Measurements from ENCODE around the gene COL15A1.

Gene COL15A1

GRCh38 chr9:99015448-99015847, 71.7 kb downstream of the COL15A1 start:
- no peak for DNase-seq (ENCODE audit: low read depth in 2 of 2)

GRCh38 chr9:99015890-99016289, 72.2 kb downstream of the COL15A1 start:
- no peak for DNase-seq (ENCODE audit: low read depth in 2 of 2)

GRCh38 chr9:99016681-99017387, 73.1 kb downstream of the COL15A1 start:
- DNase-seq (ENCODE audit: low read depth in 2 of 2) = no peak

GRCh38 chr9:99018653-99019052, 74.9 kb downstream of the COL15A1 start:
- no peak for DNase-seq (ENCODE audit: low read depth in 2 of 2)

- no peak for DNase-seq (ENCODE audit: low read depth in 2 of 2)
Observed at GRCh38 chr9:99019510-99020331, 76.0 kb downstream of the COL15A1 start.

GRCh38 chr9:99020786-99021436, 77.2 kb downstream of the COL15A1 start:
- no peak for DNase-seq (ENCODE audit: low read depth in 2 of 2)

GRCh38 chr9:99021512-99021911, 77.8 kb downstream of the COL15A1 start:
- DNase-seq (ENCODE audit: low read depth in 2 of 2) = no peak

- no peak for DNase-seq (ENCODE audit: low read depth in 2 of 2)
Observed at GRCh38 chr9:99023231-99023630, 79.5 kb downstream of the COL15A1 start.

- DNase-seq (ENCODE audit: low read depth in 2 of 2) = no peak
Observed at GRCh38 chr9:99023831-99024230, 80.1 kb downstream of the COL15A1 start.

GRCh38 chr9:99024959-99025358, 81.3 kb downstream of the COL15A1 start:
- DNase-seq (ENCODE audit: low read depth in 2 of 2) = no peak

GRCh38 chr9:99025616-99026270, 82.0 kb downstream of the COL15A1 start:
- no peak for DNase-seq (ENCODE audit: low read depth in 2 of 2)

GRCh38 chr9:99026271-99026955, 82.7 kb downstream of the COL15A1 start:
- DNase-seq (ENCODE audit: low read depth in 2 of 2) = no peak

GRCh38 chr9:99026956-99027298, 83.2 kb downstream of the COL15A1 start:
- DNase-seq (ENCODE audit: low read depth in 2 of 2) = no peak

GRCh38 chr9:99027443-99027842, 83.7 kb downstream of the COL15A1 start:
- no peak for DNase-seq (ENCODE audit: low read depth in 2 of 2)

- DNase-seq (ENCODE audit: low read depth in 2 of 2) = no peak
Observed at GRCh38 chr9:99029083-99029645, 85.5 kb downstream of the COL15A1 start.

- DNase-seq (ENCODE audit: low read depth in 2 of 2) = no peak
Observed at GRCh38 chr9:99030092-99030511, 86.4 kb downstream of the COL15A1 start.

- DNase-seq (ENCODE audit: low read depth in 2 of 2) = no peak
Observed at GRCh38 chr9:99030610-99031109, 87.0 kb downstream of the COL15A1 start.

GRCh38 chr9:99031319-99031718, 87.6 kb downstream of the COL15A1 start:
- DNase-seq (ENCODE audit: low read depth in 2 of 2) = no peak

- DNase-seq (ENCODE audit: low read depth in 2 of 2) = no peak
Observed at GRCh38 chr9:99031994-99032393, 88.3 kb downstream of the COL15A1 start.

- no peak for DNase-seq (ENCODE audit: low read depth in 2 of 2)
Observed at GRCh38 chr9:99034149-99034548, 90.4 kb downstream of the COL15A1 start.

GRCh38 chr9:99035313-99035712, 91.6 kb downstream of the COL15A1 start:
- no peak for DNase-seq (ENCODE audit: low read depth in 2 of 2)
